LNCaP clone FGC (cell line): ENCODE results near the gene OTOS.

Source experiments
- DNase-seq: peaks from one replicate; pipeline ENCODE4 v3.0.0-alpha.2; 2011; ENCODE audit warnings: low read depth
- H3K4me3 ChIP-seq: 2 replicates; pipeline ENCODE4 v1.5.1; 2011; ENCODE audit warnings: mild to moderate bottlenecking, low read depth, low read length, control low read depth
- TF ChIP-seq, protein P1 (sequence below): IDR thresholded peaks from 2 replicates; pipeline ENCODE4 v1.5.1; 2012; ENCODE audit warnings: mild to moderate bottlenecking; ENCODE audit not compliant: control insufficient read depth, insufficient read depth; ENCODE audit errors: extremely low read depth

Gene OTOS

DNA sequence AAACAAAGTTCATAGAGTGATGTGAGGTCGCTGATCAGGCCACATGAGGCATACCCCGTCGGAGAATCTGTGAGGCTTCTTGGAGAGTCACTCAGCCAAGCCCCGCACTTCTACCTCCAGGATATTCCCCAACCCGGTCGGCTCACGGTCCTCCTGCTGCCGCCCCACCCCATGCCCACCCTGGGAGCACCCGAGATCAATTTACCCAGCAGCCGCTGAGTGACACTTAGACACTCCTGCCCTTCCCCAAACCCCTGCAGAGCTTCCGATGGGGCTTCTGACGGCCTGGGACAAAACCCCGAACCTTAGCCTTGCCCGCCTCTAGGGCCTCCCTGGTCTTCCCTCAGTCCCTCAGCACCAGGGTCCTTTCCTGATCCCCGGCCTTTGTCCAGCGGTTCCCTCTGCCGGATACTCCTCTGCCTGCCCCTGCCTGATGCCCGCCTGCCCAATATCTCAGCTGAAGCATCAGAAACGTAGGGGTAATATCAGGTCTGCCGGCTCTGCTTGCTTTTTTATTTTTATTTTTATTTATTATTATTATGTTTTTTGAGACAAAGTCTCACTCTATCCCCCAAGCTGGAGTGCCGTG, 18.9 kb upstream of the OTOS start:
- TF ChIP-seq, protein P1, sequence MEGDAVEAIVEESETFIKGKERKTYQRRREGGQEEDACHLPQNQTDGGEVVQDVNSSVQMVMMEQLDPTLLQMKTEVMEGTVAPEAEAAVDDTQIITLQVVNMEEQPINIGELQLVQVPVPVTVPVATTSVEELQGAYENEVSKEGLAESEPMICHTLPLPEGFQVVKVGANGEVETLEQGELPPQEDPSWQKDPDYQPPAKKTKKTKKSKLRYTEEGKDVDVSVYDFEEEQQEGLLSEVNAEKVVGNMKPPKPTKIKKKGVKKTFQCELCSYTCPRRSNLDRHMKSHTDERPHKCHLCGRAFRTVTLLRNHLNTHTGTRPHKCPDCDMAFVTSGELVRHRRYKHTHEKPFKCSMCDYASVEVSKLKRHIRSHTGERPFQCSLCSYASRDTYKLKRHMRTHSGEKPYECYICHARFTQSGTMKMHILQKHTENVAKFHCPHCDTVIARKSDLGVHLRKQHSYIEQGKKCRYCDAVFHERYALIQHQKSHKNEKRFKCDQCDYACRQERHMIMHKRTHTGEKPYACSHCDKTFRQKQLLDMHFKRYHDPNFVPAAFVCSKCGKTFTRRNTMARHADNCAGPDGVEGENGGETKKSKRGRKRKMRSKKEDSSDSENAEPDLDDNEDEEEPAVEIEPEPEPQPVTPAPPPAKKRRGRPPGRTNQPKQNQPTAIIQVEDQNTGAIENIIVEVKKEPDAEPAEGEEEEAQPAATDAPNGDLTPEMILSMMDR = no peak
- H3K4me3 ChIP-seq = no peak overlapping the region
- no peak for DNase-seq

DNA sequence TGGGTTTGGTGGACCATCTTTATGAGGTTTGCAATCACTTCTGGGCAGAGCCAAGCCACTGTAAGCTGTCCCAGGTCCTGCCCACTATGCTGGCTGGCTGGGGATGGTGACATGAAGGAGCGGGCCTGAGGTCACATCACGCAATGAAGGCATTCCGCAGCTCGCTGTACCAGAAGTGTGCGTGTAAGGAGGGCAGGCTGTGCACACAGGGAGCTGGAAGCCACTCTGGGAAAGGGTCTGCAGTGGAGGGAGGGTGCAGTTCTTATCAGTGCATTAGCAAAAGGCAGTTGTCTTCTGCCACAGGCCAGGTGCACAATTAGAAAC, 16.7 kb upstream of the OTOS start:
- H3K4me3 ChIP-seq = no peak overlapping the region
- TF ChIP-seq, protein P1 = no peak
- no peak for DNase-seq

DNA sequence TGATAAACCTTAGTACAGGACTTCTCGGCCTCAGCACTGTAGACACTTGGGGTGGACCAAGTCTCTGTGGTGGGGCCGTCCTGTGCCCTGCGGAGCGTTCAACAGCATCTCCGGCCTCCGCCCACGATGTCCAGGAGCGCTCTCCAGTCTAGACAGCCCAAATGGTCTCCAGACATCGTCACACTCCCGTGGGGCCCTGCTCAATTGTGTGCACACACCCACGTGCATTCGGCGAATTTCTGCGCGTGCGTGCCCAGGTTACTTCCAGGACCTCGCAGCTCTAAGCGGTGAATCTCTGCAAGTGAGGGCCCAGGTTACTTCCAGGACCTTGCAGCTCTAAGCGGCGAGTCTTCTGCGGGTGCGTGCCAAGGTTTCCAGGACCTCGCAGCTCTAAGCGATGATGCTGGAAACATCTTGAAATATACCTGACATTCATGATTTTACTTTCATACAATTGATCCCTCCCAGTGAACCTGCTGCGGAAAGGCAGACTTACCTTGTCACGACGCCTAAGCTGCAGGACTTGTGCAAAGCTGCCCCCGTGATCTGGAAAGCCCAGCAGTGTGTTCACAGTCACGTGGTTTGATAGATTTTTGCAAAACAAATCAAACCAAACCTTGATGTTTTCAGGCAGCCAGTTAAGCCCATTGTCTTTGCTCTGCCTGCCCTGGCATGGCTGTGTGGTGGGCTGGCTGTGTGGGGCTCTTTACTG, 16.1 kb upstream of the OTOS start:
- TF ChIP-seq, protein P1 = no peak
- H3K4me3 ChIP-seq = no peak overlapping the region
- no peak for DNase-seq

DNA sequence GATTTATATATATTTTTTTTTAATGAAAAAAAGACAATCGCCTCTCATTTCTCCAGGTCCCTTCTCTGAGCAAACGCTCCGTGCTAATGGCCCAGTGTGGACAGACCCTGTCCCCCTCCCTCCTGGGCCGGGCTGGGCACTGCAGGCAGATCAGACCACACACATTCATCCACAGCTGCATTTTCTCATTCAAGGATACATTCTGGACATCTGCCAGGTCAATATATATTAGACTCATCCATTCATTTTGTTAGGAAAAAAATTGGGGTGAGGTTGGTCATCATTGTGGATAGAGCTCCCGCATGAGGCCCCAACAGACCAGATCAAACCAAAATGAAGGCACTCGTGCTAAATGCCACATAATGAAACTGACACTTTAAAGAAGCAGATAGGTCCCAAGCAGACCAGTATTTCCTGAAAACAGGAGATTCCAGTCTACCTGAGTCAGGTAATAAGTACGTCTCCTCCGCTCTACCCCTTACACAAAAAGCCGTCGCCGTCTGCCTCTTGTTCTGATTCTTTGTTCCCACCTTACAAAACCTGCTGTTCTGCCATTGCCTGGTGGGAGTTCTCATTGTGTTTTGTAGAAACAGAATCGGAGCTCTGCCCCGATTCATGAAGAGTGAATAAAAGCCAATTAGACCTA, 15.4 kb upstream of the OTOS start:
- no peak for DNase-seq
- TF ChIP-seq, protein P1 = no peak
- H3K4me3 ChIP-seq = no peak overlapping the region

DNA sequence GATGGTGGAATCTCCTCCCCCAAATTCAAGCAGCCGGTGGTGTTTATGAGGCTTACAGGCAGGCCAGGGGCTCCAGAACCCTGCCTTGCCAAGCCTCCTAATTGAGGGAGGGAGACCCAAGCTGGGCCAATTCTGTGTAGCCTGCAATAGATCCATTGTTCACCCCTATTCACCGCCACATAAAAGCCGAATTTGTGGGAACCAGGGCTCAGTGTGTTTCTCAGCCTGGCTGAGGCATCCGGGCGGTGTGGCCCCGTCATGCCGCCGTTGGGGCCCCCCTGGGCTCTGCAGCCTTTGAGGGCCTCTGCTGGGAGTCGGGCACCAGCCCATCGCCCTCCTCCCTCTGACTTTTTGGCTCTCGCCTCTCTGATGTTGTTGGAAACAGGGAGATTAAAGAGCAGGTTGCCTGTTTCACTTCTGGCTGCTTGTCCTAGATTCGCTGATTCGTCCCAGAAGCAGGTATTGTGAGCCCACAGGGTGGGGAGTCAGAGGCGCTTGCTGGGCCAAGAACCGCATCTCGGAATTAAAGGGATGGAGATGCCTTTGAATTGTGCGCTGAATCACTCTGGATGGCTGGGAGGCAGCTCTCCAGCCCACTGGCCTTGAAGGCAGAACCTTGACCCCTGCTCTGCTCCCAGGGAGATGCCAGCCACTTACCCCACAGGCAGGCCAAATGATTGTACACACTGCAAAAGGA, 14.7 kb upstream of the OTOS start:
- DNase-seq = no peak
- H3K4me3 ChIP-seq = no peak overlapping the region
- TF ChIP-seq, protein P1 = no peak

DNA sequence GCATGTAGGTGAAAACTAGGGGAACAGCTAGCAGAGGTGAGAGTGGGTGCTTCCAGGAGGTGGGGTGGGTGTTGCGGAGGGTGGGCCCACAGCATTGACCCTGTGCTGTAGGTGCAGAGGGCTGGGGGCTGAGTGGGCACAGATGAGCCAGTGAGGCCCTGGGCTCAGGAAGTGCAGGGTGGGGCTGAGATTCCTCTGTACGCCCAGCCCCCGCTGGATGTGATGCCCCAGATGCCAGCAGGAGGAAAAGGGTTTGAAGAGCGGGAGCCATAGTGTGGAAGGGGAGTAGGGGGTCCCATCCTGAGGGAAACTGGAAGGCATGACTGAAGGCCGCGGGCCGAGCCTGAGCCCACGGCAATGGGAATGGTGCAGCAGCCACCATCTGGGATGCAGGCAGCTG, 14.1 kb upstream of the OTOS start:
- DNase-seq = no peak
- H3K4me3 ChIP-seq = no peak overlapping the region
- TF ChIP-seq, protein P1 = no peak
